Sciatic nerve (tissue), 2 donors: ENCODE measurements around the gene FAM110A. TPM values are rescaled to one million over a fixed set of nuclear protein-coding genes. Genes with fewer than 3 reads are reported as not detected.
A peak's percentile ranks its signal among the peaks of the same experiment; 100 is the strongest.

Source experiments
- ATAC-seq: fragments of 200-7000 bp; cut with Tn5 transposase; one replicate; pipeline ENCODE4 v1.9.1; 2020; ENCODE audit warnings: mild to moderate bottlenecking, moderate library complexity
- DNase-seq: peaks from one replicate; pipeline ENCODE4 v3.0.0-alpha.2; 2020; ENCODE audit warnings: low spot score
- intact Hi-C: fragments of 100-400 bp; cut with DNase I; formaldehyde crosslinking; loops from one replicate; pipeline ENCODE4 v1.14.2; 2022
- total RNA-seq: library from RNA; stranded (reverse); fragmentation: NEBNext Ultra II Directional; extraction: Animal tissue kit (Norgen Biotek cat#: 25700); gene quantifications from one replicate; pipeline ENCODE4 v1.2.1, GENCODE V29; 2021
- donor health status: DM: no; HTN: no; CAD: no.
- donor health status: DM: no; HTN: no; CAD: no.

FAM110A gene
- total RNA-seq, 1 donor from 2014 or later, result 4.2 TPM

GRCh38 chr20:860891-861290, 27.4 kb downstream of the FAM110A start:
- intact Hi-C loops, result no loop called here
- DNase-seq (no peak), ATAC-seq (no peak)

GRCh38 chr20:865440-865839, 31.9 kb downstream of the FAM110A start:
- intact Hi-C loops, result no loop called here
- no peak for DNase-seq
- ATAC-seq, result no peak

GRCh38 chr20:868279-868678, 34.8 kb downstream of the FAM110A start:
- intact Hi-C loops, result no loop called here
- DNase-seq, result no peak

GRCh38 chr20:869606-870005, 36.1 kb downstream of the FAM110A start:
- ATAC-seq (no peak), DNase-seq (no peak)
- intact Hi-C loops, result no loop called here

More at GRCh38 chr20:868279-868678, 34.8 kb downstream of the FAM110A start:
- no peak for ATAC-seq

- DNase-seq (no peak), ATAC-seq (no peak)
- intact Hi-C loops, result no loop called here
Observed at GRCh38 chr20:870758-871157, 37.2 kb downstream of the FAM110A start.

- ATAC-seq (no peak), DNase-seq (no peak)
- intact Hi-C loops, result no loop called here
Observed at GRCh38 chr20:871436-871835, 37.9 kb downstream of the FAM110A start.

GRCh38 chr20:871948-872347, 38.4 kb downstream of the FAM110A start:
- ATAC-seq (no peak), DNase-seq (no peak)
- intact Hi-C loops, result no loop called here

DNA sequence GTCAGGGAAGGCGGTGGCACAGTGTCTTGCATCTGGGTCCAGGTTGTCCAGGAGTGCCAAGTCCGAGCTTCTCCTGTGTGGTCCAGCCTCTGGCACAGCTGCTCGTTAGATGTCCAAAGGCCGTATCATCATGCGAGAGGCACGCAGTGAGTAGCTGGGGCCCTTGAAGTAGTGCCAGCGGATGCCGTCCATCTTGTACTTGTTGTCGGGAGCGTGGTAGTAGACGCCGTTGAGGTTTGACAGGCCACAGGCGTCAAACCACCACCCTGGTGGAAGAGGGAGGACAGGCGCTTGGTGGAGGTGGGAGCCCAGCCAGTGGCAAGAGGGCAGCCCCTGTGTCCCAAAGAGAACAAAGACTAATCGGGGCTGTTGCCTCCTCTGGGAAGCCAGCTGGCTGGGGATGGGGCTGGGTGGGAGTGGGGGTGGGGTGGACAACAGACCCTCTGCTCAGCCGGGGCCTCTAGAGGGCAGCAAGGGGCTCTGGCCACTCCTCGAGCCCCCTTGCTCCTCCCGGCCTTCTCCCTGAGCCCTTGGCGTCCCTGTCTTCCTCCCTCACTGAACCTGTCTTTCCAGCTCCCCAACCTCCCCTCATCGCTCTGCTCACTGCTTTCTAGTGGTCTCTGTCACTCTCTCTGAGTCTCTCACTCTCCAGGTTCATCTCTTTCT, 39.5 kb downstream of the FAM110A start:
- no peak for ATAC-seq
- no peak for DNase-seq
- intact Hi-C loops, result no loop called here

DNA sequence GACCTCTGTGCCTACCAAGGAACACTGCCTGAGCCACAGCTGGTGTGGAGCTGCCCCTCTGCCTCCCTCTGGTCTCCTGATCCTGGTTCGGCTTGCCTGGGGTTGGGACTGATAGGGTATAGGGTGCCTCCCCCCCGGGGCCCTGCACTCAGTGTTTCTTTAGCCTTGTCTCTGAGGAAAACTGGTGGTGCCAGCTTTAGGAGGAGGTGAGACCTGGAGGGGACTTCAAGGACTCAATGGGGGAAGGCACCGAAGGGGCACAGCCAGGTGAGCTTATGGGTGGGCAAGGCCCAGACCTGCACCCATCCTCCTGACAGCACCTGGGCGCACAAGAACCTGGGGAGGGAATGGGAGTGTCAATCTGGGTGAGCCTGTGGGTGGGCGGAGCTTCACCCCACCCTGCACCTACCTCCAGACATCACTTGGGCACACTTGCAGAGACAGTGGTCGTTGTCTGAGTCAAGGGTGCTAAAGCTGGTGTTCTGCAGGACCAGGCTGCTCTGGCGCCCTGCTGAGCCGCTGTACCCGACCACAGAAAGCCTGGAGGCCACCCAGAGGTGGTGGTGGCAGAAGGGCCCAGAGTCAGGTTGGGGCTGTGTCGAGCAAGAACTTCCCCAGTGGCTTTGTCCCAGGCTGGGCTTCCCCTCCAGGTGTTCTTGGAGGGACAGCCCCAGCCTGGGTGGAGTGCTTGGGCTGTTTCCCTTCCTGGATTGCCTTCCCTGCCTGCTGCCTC, 40.5 kb downstream of the FAM110A start:
- ATAC-seq (no peak), DNase-seq (no peak)
- intact Hi-C loops, result no loop called here

GRCh38 chr20:875115-875514, 41.6 kb downstream of the FAM110A start:
- DNase-seq, result no peak
- no peak for ATAC-seq
- intact Hi-C loops, result no loop called here

GRCh38 chr20:877814-878213, 44.3 kb downstream of the FAM110A start:
- ATAC-seq (no peak), DNase-seq (no peak)
- intact Hi-C loops, result no loop called here

DNA sequence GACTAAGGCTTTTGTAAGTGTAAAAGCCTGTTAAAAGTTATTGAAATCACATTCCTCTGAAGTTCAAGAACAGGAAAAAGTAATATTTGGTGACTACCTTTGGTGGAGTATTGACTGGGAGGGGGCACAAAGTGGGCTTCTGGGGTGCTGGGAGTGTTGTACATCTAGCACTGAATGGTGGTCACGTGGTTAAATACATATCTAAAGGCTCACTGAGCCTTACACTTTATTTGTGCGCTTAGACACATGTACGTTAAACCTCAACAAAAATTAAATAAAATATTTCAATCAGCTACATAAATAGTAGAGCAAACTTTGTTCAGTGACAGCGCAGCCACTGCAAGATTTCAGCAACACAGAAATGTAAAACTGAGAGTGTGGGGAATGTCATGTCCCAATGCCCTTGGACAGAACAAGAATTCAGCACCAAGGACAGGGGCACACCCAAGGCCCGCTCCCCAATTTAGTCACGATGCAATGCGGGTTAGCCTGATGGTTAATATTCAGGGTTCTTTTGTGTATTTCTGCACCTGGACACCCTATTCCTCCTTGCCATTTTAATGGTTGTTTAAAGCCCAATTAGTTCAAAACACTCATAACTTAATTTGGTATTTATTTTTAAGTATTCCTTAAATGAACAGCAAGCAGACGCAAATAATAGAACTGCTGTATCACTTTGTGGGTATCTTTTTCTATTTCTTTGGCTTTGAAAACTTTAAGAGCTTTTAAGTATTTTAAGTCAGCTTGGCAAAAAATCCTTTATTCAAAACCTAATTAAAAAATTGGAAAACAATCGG, 45.2 kb downstream of the FAM110A start:
- DNase-seq (no peak), ATAC-seq (no peak)
- intact Hi-C loops, result no loop called here

DNA sequence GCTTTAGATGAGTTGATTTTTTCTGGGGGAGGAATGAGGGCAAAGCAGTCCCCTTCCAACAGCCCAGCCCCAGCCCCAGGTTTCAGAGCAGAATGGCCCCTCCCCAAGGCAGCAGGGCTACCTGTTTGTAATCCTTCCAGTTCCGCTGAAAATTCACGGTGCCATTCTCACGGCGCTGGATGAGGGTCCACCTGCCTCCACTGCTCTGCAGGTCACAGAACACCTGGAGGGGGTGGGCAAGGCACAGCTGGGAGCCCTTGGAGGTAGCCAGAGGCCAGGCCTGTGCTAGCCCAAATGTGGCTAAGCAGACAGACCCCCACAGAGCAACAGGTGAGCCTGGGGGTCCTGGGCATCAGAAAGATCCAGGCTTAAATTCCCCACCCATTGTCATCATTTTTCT, 46.1 kb downstream of the FAM110A start:
- no peak for ATAC-seq
- intact Hi-C loops, result no loop called here
- DNase-seq, result no peak

- intact Hi-C loops, result no loop called here
- ATAC-seq, result no peak
- DNase-seq, result no peak
Observed at GRCh38 chr20:881051-881782, 47.7 kb downstream of the FAM110A start.

- ATAC-seq, result no peak
- intact Hi-C loops, result no loop called here
Observed at GRCh38 chr20:881783-882144, 48.2 kb downstream of the FAM110A start.

GRCh38 chr20:884983-885952, 51.8 kb downstream of the FAM110A start:
- peak; percentile 94 for ATAC-seq
- intact Hi-C loops, result no loop called here
- DNase-seq, result peak; percentile 69

More at GRCh38 chr20:881783-882144, 48.2 kb downstream of the FAM110A start:
- DNase-seq, result no peak

DNA sequence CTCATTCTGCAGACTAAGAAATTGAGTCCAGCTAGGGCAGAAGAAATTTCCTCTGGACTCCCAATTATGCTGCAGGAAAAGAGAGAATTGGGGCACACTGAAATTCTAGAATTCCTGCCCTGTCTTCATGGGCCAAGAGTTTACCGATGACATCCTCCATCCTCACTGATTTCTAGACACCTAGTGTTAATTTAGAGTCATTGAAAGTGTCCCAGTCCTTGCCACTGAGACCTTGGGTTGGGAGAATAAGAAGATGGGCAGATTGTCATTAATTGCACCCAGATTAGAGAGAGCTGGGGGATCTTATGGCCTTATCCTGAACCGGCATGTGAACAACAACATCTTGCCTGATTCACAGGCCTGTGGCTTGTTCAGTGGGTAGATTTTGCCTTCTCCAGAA, 53.6 kb downstream of the FAM110A start:
- DNase-seq (no peak), ATAC-seq (no peak)
- intact Hi-C loops, result no loop called here

- ATAC-seq, result no peak
- intact Hi-C loops, result no loop called here
- DNase-seq, result no peak
Observed at GRCh38 chr20:888057-888456, 54.5 kb downstream of the FAM110A start.
